GM12865 (cell line): ENCODE measurements around the gene PIEZO2.
"Not testable (repeated sequence)": the region's sequence is repeated elsewhere in the genome, so short reads cannot be mapped to it uniquely, and the experiment has no call there.

Experiments
- DNase-seq: peaks from one replicate; pipeline ENCODE4 v3.0.0; 2010; ENCODE audit warnings: low read depth
- H3K4me3 ChIP-seq: 2 replicates; pipeline ENCODE4 v1.5.1; 2011; ENCODE audit warnings: mild to moderate bottlenecking, low read depth, low read length, control low read depth
- TF ChIP-seq, protein P1 (sequence below): IDR thresholded peaks from 2 replicates; pipeline ENCODE4 v1.5.1; 2011; ENCODE audit warnings: low read length, control low read depth, low read depth, inconsistent platforms; ENCODE audit not compliant: insufficient read depth; ENCODE audit errors: missing control alignments

The PIEZO2 gene

DNA sequence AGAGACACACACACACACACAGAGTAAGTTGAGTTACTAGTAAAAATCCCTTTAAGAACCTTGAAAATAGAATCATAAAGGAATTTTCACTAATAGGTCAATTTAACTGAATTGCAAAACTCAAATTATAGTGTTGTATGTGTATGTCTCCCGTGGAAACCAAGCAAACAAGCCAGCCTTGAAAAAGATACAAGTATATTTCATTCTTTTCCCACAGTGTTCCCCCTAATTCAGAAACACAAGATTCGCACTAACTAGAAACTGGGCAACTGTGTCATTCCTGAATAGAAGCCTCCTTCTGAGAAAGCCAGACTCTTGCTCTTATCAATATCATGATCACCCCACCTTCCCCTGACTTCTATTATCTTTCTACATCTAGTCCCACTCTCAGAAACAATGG, 229.5 kb downstream of the PIEZO2 start:
- H3K4me3 ChIP-seq, result no peak overlapping the region

DNA sequence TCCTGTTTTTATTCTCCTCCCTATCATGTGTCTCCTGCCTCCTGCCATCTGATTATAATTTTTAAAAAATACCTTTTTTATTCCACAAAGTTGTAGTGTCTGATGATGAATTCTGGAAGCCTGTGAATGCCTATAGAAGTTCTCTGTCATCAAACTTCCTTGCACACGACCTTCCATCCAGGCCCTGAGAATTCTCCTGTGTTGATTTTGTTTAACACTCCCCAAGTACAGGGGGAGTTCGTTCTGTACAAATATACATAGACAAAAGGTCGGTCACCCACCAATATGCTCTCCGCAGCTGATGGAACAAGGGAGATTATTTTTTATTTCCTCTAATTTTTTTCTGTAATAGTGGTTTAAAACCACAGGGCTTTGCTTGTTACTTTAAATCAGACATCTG, 232.5 kb downstream of the PIEZO2 start:
- H3K4me3 ChIP-seq, result no peak overlapping the region
- TF ChIP-seq, protein P1, sequence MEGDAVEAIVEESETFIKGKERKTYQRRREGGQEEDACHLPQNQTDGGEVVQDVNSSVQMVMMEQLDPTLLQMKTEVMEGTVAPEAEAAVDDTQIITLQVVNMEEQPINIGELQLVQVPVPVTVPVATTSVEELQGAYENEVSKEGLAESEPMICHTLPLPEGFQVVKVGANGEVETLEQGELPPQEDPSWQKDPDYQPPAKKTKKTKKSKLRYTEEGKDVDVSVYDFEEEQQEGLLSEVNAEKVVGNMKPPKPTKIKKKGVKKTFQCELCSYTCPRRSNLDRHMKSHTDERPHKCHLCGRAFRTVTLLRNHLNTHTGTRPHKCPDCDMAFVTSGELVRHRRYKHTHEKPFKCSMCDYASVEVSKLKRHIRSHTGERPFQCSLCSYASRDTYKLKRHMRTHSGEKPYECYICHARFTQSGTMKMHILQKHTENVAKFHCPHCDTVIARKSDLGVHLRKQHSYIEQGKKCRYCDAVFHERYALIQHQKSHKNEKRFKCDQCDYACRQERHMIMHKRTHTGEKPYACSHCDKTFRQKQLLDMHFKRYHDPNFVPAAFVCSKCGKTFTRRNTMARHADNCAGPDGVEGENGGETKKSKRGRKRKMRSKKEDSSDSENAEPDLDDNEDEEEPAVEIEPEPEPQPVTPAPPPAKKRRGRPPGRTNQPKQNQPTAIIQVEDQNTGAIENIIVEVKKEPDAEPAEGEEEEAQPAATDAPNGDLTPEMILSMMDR, result no peak
- no peak for DNase-seq

More for the DNA sequence above, 229.5 kb downstream of the PIEZO2 start:
- TF ChIP-seq, protein P1, result no peak
- DNase-seq, result no peak

DNA sequence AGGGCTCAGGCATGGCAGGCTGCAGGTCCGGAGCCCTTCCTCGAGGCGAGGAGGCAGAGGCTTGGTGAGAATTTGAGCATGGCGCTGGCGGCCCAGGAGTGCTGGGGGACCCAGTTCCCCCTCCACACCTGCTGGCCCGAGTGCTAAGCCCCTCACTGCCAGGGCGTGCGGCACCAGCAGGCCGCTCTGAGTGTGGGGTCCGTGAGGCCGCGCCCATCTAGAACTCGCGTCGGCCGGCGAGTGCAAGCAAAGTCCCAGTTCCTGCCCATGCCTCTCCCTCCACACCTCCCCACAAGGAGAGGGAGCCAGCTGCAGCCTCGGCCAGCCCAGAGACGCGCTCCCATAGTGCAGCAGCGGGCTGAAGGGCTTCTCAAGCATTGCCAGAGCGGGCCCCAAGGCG, 233.0 kb downstream of the PIEZO2 start:
- no peak overlapping the region for H3K4me3 ChIP-seq
- TF ChIP-seq, protein P1, result no peak
- no peak for DNase-seq

DNA sequence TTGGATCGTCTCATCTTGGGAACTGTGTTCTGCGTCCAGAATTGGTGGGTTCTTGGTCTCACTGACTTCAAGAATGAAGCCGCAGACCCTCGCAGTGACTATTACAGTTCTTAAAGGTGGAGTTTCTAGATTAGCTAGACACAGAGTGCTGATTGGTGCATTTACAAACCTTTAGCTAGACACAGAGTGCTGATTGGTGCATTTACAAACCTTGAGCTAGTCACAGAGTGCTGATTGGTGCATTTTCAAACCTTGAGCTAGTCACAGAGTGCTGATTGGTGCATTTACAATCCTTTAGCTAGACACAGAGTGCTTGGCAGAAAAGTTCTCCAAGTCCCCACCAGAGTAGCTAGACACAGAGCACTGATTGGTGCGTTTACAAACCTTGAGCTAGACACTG, 233.6 kb downstream of the PIEZO2 start:
- H3K4me3 ChIP-seq, DNase-seq: not testable (repeated sequence)

DNA sequence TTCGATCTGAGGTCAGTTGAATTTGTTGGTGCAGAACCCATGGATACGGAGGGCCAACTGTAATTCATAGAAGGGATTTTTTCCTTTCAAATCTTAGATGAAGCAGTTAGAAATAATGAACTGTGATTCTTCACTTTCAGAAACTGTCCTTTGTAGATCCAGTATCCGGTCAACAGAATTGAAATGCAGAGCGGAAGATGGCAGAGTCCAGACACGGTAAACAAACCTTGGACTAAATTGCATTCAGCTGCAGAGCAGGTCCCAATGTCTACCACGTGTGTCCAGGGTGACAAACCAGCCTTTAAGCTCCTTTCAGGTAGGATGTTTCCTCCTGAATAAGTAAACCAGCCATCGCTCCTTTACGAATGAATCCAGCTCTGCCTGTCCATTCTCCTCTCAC, 234.8 kb downstream of the PIEZO2 start:
- DNase-seq, H3K4me3 ChIP-seq: not testable (repeated sequence)

DNA sequence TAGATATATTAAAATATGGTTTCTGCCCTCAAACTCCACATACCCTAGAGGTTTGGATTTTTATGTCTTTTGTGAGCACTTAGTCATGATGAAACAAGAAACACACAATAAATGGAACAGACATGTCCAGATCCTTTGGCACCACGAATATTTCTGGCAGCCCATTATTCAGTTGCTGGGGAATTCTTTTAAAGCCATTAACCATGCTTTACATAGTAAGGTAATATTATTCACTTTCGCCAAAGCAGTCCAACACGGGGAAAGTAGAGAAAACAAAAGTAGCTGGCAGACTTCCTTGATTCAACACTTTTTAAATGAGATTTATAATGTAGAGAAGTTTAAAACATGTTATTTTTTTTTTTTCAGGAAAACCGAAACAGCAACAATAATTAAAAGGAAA, 235.4 kb downstream of the PIEZO2 start:
- H3K4me3 ChIP-seq, result no peak overlapping the region
- no peak for DNase-seq
- TF ChIP-seq, protein P1, result no peak

DNA sequence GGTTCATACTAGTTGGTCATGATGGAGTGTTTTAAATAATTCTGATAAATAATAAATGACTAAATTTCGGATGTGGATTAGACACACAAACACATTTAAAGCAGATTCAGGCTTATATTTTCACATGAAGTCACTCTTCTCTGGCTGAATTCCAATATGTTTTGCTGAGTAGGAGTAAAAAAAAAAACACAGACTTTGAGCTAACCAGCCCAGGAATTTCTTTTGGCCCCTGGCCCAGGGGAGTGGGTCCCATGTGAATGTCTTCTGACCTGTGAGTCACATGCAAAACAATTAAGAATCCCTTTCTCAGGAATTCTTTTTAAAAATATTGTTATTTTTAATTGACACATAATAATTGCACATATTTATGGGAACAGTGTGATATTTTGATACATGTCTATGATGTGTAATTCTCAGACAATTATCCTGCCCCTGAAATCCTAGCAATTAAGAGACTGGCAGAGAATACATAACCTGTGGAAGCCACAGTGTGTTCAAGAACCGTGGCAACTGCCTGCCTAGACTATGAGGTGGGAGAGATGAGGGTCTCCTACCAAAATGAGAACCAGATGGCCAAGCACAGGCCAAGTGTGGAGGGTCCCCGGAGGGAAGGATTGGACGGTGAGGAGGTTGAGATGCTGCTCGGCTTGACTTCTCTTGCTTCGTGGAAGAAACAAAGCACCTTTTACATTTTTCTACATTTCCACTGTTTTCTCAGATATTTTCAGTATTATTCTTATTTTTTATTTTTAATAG, 236.4 kb downstream of the PIEZO2 start:
- DNase-seq, result no peak
- H3K4me3 ChIP-seq, result no peak overlapping the region
- TF ChIP-seq, protein P1, result no peak

DNA sequence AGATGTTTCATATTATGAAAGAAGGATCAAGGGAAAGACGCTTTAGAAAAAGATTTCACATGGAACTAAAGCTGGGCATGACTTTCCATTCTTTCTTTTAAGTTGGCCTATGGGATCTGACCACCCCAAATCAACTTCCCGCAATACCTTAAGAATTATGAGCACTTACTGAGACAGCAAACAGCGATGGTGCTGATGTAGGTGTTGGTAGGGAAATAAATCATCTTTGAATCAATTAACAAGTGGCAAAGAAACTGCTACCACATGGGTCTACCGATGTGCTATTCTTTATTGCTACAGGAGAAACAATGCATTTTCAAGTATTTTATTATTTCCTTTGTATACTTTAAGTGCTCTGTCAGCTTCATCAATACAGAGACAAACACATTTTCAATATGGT, 239.6 kb downstream of the PIEZO2 start:
- TF ChIP-seq, protein P1, result no peak
- no peak for DNase-seq
- no peak overlapping the region for H3K4me3 ChIP-seq
